Thyroid gland (tissue), 4 donors: ENCODE measurements around the gene PIEZO2. TPM values are rescaled to one million over a fixed set of nuclear protein-coding genes. Genes with fewer than 3 reads are reported as not detected.

ENCODE experiments used
- DNase-seq, 2 donors: peaks; one replicate each; pipeline ENCODE4 v3.0.0-alpha.2; 2019
- H3K27ac ChIP-seq, 3 donors: fragments of 200-600 bp; sonication (generic); 1 replicate in 2 of 3; 2 replicates in 1 of 3; pipeline ENCODE4 v1.5.1; 2016 to 2019; ENCODE audit warnings: mild to moderate bottlenecking in 1 of 3, moderate library complexity in 1 of 3
- H3K27me3 ChIP-seq: fragments of 200-600 bp; sonication (generic); one replicate; pipeline ENCODE4 v1.5.1; 2019
- H3K36me3 ChIP-seq, 2 donors: fragments of 200-600 bp; sonication (generic); one replicate each; pipeline ENCODE4 v1.5.1; 2016 to 2019
- H3K4me1 ChIP-seq, 2 donors: fragments of 200-600 bp; sonication (generic); one replicate each; pipeline ENCODE4 v1.5.1; 2017 to 2019
- H3K4me3 ChIP-seq, 3 donors: fragments of 200-600 bp; sonication (generic); replicated peaks in 1 of 3; 1 replicate in 2 of 3; 2 replicates in 1 of 3; pipeline ENCODE4 v1.5.1; 2016; ENCODE audit warnings: mild to moderate bottlenecking in 1 of 3
- H3K9me3 ChIP-seq: fragments of 200-600 bp; sonication (generic); one replicate; pipeline ENCODE4 v1.5.1; 2017
- POLR2A ChIP-seq, 2 donors: fragments of 450-650 bp; IDR thresholded peaks; one replicate each; pipeline ENCODE4 v1.6.1; 2017; ENCODE audit warnings: antibody characterized with exemption in 2 of 2, mild to moderate bottlenecking in 2 of 2, moderate library complexity in 1 of 2
- WGBS, 2 donors: methylation state at CpG; one replicate each; pipeline ENCODE4 v1.1.5; 2017; 5-methylcytosine and 5-hydroxymethylcytosine counted together
- intact Hi-C: fragments of 100-400 bp; cut with DNase I; formaldehyde crosslinking; loops from one replicate; pipeline ENCODE4 v1.15.1; 2023
- total RNA-seq, 4 donors: library from RNA; depleted of rRNA; stranded (reverse); fragments of >200 nt; gene quantifications; one replicate each; pipeline ENCODE4 v1.2.3, GENCODE V29; 2016
- TF ChIP-seq, protein P1 (sequence below), 6 experiments: fragments of 200-600 bp in 3 of 6; fragments of 450-650 bp in 3 of 6; sonication (generic) in 3 of 6; IDR thresholded peaks; one replicate each; pipeline ENCODE4 v1.5.1; 2016 to 2019; ENCODE audit warnings: antibody characterized with exemption in 6 of 6, mild to moderate bottlenecking in 2 of 6, inconsistent platforms in 1 of 6, moderate library complexity in 1 of 6

PIEZO2 gene
- total RNA-seq, 4 donors from 2014 or later: 5.0 to 13.8 (median 6.1) TPM

DNA sequence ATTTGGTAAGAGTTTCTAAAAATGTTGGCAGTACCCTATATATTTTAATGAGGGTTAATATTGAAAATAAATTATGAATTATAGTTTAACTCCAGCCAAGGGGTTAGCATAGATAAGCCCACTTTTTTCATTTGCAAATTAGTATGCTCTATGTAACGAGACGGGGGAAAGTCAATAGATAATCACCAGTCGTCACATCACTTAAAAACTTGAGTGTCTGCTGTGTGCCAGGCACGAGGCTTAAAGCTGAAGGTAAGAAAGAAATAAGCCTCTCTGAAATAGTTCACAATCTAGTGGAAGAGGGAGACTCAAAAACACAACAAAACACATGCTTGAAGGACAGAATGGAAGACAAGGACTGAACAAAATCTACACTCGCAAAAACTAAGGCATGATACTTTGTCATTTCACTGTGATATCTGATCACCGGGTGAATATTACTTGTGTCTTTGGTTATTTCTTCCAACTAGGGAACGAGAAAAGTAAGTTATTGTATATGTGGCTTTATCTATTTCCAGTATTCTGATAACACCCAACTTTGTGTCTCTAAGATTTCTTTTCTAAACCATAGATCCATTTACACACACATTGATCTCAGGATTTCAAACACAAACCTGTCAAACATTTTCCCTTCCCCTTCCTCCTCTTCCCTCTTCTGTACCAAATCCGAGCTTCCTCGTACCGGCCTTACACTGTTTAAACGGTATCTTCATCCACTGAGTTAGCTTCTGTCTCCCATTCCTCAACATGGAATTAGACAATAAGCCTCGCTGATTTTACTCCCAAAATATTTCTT, 199.1 kb downstream of the PIEZO2 start:
- 89 to 91% methylated on average over 12 of the region's 12 CpGs for WGBS, 2 donors
- Histone ChIP-seq H3K36me3 (no peaks in the 10 kb centered on the region), H3K4me3 (no peak overlapping the region), H3K4me1 (peaks cover 0 to 3% of the 10 kb centered on the region in 2 donors), H3K27ac (no peak overlapping the region), H3K9me3 (no peaks in the 10 kb centered on the region), H3K27me3 (no peaks in the 10 kb centered on the region)
- no peak for DNase-seq
- TF ChIP-seq POLR2A (IDR thresholded peaks at IDR 0.05): no peak
- TF ChIP-seq, protein P1, sequence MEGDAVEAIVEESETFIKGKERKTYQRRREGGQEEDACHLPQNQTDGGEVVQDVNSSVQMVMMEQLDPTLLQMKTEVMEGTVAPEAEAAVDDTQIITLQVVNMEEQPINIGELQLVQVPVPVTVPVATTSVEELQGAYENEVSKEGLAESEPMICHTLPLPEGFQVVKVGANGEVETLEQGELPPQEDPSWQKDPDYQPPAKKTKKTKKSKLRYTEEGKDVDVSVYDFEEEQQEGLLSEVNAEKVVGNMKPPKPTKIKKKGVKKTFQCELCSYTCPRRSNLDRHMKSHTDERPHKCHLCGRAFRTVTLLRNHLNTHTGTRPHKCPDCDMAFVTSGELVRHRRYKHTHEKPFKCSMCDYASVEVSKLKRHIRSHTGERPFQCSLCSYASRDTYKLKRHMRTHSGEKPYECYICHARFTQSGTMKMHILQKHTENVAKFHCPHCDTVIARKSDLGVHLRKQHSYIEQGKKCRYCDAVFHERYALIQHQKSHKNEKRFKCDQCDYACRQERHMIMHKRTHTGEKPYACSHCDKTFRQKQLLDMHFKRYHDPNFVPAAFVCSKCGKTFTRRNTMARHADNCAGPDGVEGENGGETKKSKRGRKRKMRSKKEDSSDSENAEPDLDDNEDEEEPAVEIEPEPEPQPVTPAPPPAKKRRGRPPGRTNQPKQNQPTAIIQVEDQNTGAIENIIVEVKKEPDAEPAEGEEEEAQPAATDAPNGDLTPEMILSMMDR (IDR thresholded peaks at IDR 0.05): no peak
- intact Hi-C loops: no loop called here

DNA sequence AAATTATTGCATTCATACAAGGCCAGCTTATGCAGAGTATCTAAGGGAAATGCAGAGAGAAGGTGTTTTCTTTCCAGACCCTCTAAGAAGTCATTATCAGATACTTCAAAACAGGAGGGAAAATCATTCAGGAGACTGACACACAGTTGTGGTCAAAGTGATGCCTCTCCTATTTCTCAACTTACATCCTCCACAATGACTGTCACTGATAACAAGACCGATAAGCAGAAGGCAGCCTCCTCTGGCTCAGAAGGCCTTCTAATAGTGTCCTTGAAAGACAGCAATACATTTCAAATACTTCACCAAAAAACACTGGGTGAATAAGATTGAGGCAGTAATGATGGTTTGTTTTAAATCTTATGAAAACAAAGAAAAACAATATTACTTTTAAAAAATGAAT, 199.7 kb downstream of the PIEZO2 start:
- no peak overlapping the region for H3K27ac ChIP-seq
- 61 to 62% methylated on average over 1 of the region's 1 CpG for WGBS, 2 donors
- DNase-seq: no peak
- H3K36me3 ChIP-seq: no peaks in the 10 kb centered on the region
- H3K9me3 ChIP-seq: no peaks in the 10 kb centered on the region
- TF ChIP-seq, protein P1 (IDR thresholded peaks at IDR 0.05): no peak
- no peak for TF ChIP-seq POLR2A (IDR thresholded peaks at IDR 0.05)
- intact Hi-C loops: no loop called here
- H3K27me3 ChIP-seq: no peaks in the 10 kb centered on the region
- H3K4me3 ChIP-seq: no peak overlapping the region
- H3K4me1 ChIP-seq: peaks cover 0 to 3% of the 10 kb centered on the region in 2 donors

DNA sequence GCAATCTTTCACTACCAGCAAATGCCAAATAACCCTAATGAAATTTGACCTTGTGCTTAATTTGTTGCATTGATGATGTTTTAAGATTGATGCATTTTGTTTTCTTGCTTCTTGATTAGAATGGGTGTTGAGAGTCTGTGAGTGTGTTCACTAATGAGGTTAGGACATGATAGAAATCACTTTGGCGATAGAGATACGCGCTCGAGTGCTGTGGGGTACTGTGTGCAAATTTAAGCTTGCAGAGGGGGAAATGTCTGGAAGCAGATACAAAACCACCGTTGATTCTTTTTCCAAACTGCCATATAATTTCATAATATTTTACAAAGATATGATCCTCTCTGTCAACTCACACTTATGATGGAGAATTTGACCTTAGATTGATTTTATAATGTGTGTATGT, 200.9 kb downstream of the PIEZO2 start:
- intact Hi-C loops: no loop called here
- no peaks in the 10 kb centered on the region for H3K27me3 ChIP-seq
- H3K9me3 ChIP-seq: no peaks in the 10 kb centered on the region
- peaks cover 0 to 3% of the 10 kb centered on the region in 2 donors for H3K4me1 ChIP-seq
- 96 to 98% methylated on average over 5 of the region's 5 CpGs for WGBS, 2 donors
- no peak overlapping the region for H3K27ac ChIP-seq
- DNase-seq: no peak
- no peak for TF ChIP-seq POLR2A (IDR thresholded peaks at IDR 0.05)
- TF ChIP-seq, protein P1 (IDR thresholded peaks at IDR 0.05): no peak
- H3K36me3 ChIP-seq: no peaks in the 10 kb centered on the region
- no peak overlapping the region for H3K4me3 ChIP-seq

DNA sequence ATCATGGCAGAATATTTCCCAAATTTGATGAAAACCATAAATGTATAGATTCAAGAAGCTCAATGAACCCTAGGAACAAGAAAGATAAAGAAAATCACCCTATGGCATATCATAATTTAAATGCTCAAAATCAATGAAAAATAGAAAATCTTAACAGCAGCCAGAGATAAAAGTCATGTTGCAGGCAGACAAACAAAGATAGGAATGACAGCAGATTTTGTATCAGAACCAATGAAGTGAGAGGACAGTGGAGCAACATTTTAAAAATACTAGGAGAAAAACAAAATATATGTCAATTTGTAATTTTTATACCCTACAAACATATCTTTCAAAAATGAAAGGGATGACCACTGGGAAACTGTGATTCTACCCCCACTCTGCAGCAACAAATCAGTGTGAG, 203.3 kb downstream of the PIEZO2 start:
- DNase-seq: no peak
- no peaks in the 10 kb centered on the region for H3K36me3 ChIP-seq
- no peak overlapping the region for H3K27ac ChIP-seq
- H3K27me3 ChIP-seq: no peaks in the 10 kb centered on the region
- no peaks in the 10 kb centered on the region for H3K4me1 ChIP-seq
- no peak for TF ChIP-seq POLR2A (IDR thresholded peaks at IDR 0.05)
- TF ChIP-seq, protein P1 (IDR thresholded peaks at IDR 0.05): no peak
- H3K4me3 ChIP-seq: no peak overlapping the region
- intact Hi-C loops: no loop called here
- H3K9me3 ChIP-seq: no peaks in the 10 kb centered on the region

DNA sequence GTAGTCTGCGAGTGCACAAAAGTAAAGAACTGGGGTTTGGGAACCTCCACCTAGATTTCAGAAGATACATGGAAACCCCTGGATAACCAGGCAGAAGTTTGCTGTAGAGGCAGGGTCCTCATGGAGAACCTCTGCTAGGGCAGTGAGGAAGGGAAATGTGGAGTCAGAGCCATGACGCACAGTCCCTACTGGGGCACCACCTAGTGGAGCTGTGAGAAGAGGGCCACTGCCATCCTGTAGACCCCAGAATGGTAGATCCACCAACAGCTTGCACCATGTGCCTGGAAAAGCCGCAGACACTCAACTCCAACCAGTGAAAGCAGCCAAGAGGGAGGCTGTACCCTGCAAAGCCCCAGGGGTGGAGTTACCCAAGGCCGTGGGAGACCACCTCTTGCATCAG, 206.4 kb downstream of the PIEZO2 start:
- Histone ChIP-seq H3K27me3 (no peaks in the 10 kb centered on the region), H3K4me1 (no peaks in the 10 kb centered on the region), H3K36me3 (no peaks in the 10 kb centered on the region), H3K27ac (no peak overlapping the region), H3K4me3 (no peak overlapping the region), H3K9me3 (no peaks in the 10 kb centered on the region)
- intact Hi-C loops: no loop called here
- no peak for DNase-seq
- TF ChIP-seq, protein P1 (IDR thresholded peaks at IDR 0.05): no peak
- TF ChIP-seq POLR2A (IDR thresholded peaks at IDR 0.05): no peak
- WGBS, 2 donors: 92 to 94% methylated on average over 2 to 4 of the region's 4 CpGs
